ENCODE measurements around the gene SMYD5.
"Not testable (repeated sequence)": the region's sequence is repeated elsewhere in the genome, so short reads cannot be mapped to it uniquely, and the experiment has no call there.

Gene SMYD5

GRCh38 chr2:73259704-73260337 lies 45.8 kb downstream of the SMYD5 start:
- DNase-seq (ENCODE audit: low read depth in 3 of 3), result no peak

GRCh38 chr2:73260338-73260984 lies 46.4 kb downstream of the SMYD5 start:
- no peak for DNase-seq (ENCODE audit: low read depth in 3 of 3)

GRCh38 chr2:73262108-73262651 lies 48.1 kb downstream of the SMYD5 start:
- DNase-seq (ENCODE audit: low read depth in 3 of 3), result no peak

GRCh38 chr2:73262691-73263429 lies 48.8 kb downstream of the SMYD5 start:
- DNase-seq (ENCODE audit: low read depth in 3 of 3), result not testable (repeated sequence)

GRCh38 chr2:73263540-73264331 lies 49.7 kb downstream of the SMYD5 start:
- no peak for DNase-seq (ENCODE audit: low read depth in 3 of 3)

GRCh38 chr2:73264332-73264606 lies 50.2 kb downstream of the SMYD5 start:
- DNase-seq (ENCODE audit: low read depth in 3 of 3), result no peak

GRCh38 chr2:73264783-73265182 lies 50.7 kb downstream of the SMYD5 start:
- no peak for DNase-seq (ENCODE audit: low read depth in 3 of 3)

- DNase-seq (ENCODE audit: low read depth in 3 of 3), result no peak
Measured at GRCh38 chr2:73265298-73266060, 51.4 kb downstream of the SMYD5 start.

GRCh38 chr2:73266061-73266901 lies 52.2 kb downstream of the SMYD5 start:
- no peak for DNase-seq (ENCODE audit: low read depth in 3 of 3)

- no peak for DNase-seq (ENCODE audit: low read depth in 3 of 3)
Measured at GRCh38 chr2:73267008-73267407, 53.0 kb downstream of the SMYD5 start.

GRCh38 chr2:73268366-73268829 lies 54.4 kb downstream of the SMYD5 start:
- no peak for DNase-seq (ENCODE audit: low read depth in 3 of 3)

- peak; percentile 47 to 61 (median 54) for DNase-seq (ENCODE audit: low read depth in 3 of 3)
Measured at GRCh38 chr2:73268830-73269685, 55.0 kb downstream of the SMYD5 start.

GRCh38 chr2:73269686-73270465 lies 55.8 kb downstream of the SMYD5 start:
- DNase-seq (ENCODE audit: low read depth in 3 of 3), result no peak

GRCh38 chr2:73272270-73272669 lies 58.2 kb downstream of the SMYD5 start:
- DNase-seq (ENCODE audit: low read depth in 3 of 3), result no peak

Data from stimulated activated CD4-positive, alpha-beta T cell treated with anti-CD3 and anti-CD28 coated beads, TNF-alpha, amount 100 ng/mL, for 4 hours (primary cell).